Fibroblast of lung (primary cell): Measurements from ENCODE around the gene PLEKHA7. TPM values are rescaled to one million over a fixed set of nuclear protein-coding genes. Genes with fewer than 3 reads are reported as not detected.
"Not testable (repeated sequence)": the region's sequence is repeated elsewhere in the genome, so short reads cannot be mapped to it uniquely, and the experiment has no call there.

Experiments used
- DNase-seq, 2 donors: peaks; one replicate each; pipeline versions ENCODE4 v3.0.0 to v3.0.0-alpha.2; 2010; ENCODE audit warnings: low read depth in 2 of 2
- H2AFZ ChIP-seq: 2 replicates; pipeline ENCODE4 v1.5.1; 2012; ENCODE audit warnings: low read length, control low read depth, inconsistent platforms
- H3K27ac ChIP-seq: 2 replicates; pipeline ENCODE4 v1.5.1; 2011; ENCODE audit warnings: low read length, control low read depth; ENCODE audit not compliant: insufficient read depth
- H3K27me3 ChIP-seq: 2 replicates; pipeline ENCODE4 v1.5.1; 2011; ENCODE audit warnings: mild to moderate bottlenecking, low read length; ENCODE audit not compliant: control insufficient read depth, insufficient read depth
- H3K36me3 ChIP-seq: 2 replicates; pipeline ENCODE4 v1.5.1; 2011; ENCODE audit warnings: low read length; ENCODE audit not compliant: control insufficient read depth, insufficient read depth
- H3K4me1 ChIP-seq: 2 replicates; pipeline ENCODE4 v1.5.1; 2011; ENCODE audit warnings: low read length; ENCODE audit not compliant: control insufficient read depth, insufficient read depth; ENCODE audit errors: extremely low read depth
- H3K4me2 ChIP-seq: 2 replicates; pipeline ENCODE4 v1.5.1; 2011; ENCODE audit warnings: low read length, control low read depth; ENCODE audit not compliant: insufficient read depth; ENCODE audit errors: extremely low read depth
- H3K4me3 ChIP-seq, 4 experiments: fragments of 200-600 bp in 1 of 4; sonication (generic) in 1 of 4; replicated peaks in 1 of 4; 2 replicates each; pipeline ENCODE4 v1.5.1; 2011 to 2016; ENCODE audit warnings: low read length in 4 of 4, low read depth in 3 of 4, mild to moderate bottlenecking in 3 of 4, control low read depth in 2 of 4, inconsistent platforms in 1 of 4, mixed read lengths in 1 of 4; ENCODE audit not compliant: insufficient read depth in 1 of 4; ENCODE audit errors: control extremely low read depth in 1 of 4
- H3K79me2 ChIP-seq: 2 replicates; pipeline ENCODE4 v1.5.1; 2012; ENCODE audit warnings: mild to moderate bottlenecking, low read length, inconsistent platforms; ENCODE audit not compliant: control insufficient read depth, insufficient read depth
- H3K9ac ChIP-seq: 2 replicates; pipeline ENCODE4 v1.5.1; 2011; ENCODE audit warnings: mild to moderate bottlenecking, low read length, control low read depth; ENCODE audit not compliant: insufficient read depth
- H3K9me3 ChIP-seq: 2 replicates; pipeline ENCODE4 v1.5.1; 2012; ENCODE audit warnings: low read depth, low read length; ENCODE audit not compliant: control insufficient read depth, insufficient read depth
- H4K20me1 ChIP-seq: 2 replicates; pipeline ENCODE4 v1.5.1; 2011; ENCODE audit warnings: low read length; ENCODE audit not compliant: control insufficient read depth, insufficient read depth; ENCODE audit errors: extremely low read depth
- EZH2 ChIP-seq: IDR thresholded peaks from 2 replicates; pipeline ENCODE4 v1.5.1; 2012; ENCODE audit warnings: low read length, control low read depth, mild to moderate bottlenecking; ENCODE audit errors: missing control alignments
- polyA plus RNA-seq, 2 donors: library from polyadenylated mRNA; depleted of rRNA in 1 of 2; stranded (reverse) in 1 of 2; unstranded in 1 of 2; fragments of >200 nt; gene quantifications; 2 replicates each; pipeline ENCODE4 v1.2.1, GENCODE V29; 2011 to 2012; ENCODE audit warnings: missing spikeins in 1 of 2
- total RNA-seq: library from RNA; depleted of rRNA; stranded (reverse); fragments of >200 nt; gene quantifications from 2 replicates; pipeline ENCODE4 v1.2.1, GENCODE V29; 2014
- TF ChIP-seq, protein P1 (sequence below), 2 donors: IDR thresholded peaks in 1 of 2; conservative IDR thresholded peaks in 1 of 2; 1 replicate in 1 of 2; 2 replicates in 1 of 2; pipeline ENCODE4 v1.5.1; 2011 to 2012; ENCODE audit warnings: low read length in 2 of 2, control low read depth in 1 of 2, inconsistent platforms in 1 of 2, low read depth in 1 of 2, mild to moderate bottlenecking in 1 of 2

Gene PLEKHA7
- total and polyA plus RNA-seq, 2 donors (not counting 1 experiment from before 2014, with no cell fraction given) = 0.11 to 0.17 TPM

DNA sequence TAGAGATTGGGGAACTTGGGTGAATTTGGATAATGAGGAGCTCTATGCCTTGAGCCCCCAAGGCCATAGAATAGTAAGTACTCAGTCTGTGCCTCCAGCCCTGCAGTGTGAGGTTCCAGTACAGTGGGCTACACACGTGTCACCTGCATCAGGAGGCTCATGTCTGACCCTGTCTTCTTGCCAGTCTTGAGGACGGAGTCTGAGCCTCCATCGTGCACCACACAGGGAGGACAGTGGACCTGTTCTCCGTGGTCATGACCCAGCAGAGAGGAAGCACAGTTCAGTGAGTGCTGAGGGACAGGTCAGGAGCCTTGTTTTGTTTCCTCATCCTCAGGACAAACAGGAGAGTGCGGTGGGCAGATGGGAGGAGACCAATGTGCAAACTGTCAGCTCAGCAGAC lies 32.5 kb upstream of the PLEKHA7 start:
- Histone ChIP-seq H3K4me3 (no peak overlapping the region), H3K79me2 (no peaks in the 10 kb centered on the region), H4K20me1 (no peaks in the 10 kb centered on the region), H3K27me3 (no peaks in the 10 kb centered on the region), H3K36me3 (no peaks in the 10 kb centered on the region), H2AFZ (no peak overlapping the region), H3K9me3 (no peaks in the 10 kb centered on the region), H3K4me2 (no peak overlapping the region), H3K27ac (no peak overlapping the region), H3K4me1 (no peaks in the 10 kb centered on the region), H3K9ac (no peak overlapping the region)
- TF ChIP-seq, protein P1, sequence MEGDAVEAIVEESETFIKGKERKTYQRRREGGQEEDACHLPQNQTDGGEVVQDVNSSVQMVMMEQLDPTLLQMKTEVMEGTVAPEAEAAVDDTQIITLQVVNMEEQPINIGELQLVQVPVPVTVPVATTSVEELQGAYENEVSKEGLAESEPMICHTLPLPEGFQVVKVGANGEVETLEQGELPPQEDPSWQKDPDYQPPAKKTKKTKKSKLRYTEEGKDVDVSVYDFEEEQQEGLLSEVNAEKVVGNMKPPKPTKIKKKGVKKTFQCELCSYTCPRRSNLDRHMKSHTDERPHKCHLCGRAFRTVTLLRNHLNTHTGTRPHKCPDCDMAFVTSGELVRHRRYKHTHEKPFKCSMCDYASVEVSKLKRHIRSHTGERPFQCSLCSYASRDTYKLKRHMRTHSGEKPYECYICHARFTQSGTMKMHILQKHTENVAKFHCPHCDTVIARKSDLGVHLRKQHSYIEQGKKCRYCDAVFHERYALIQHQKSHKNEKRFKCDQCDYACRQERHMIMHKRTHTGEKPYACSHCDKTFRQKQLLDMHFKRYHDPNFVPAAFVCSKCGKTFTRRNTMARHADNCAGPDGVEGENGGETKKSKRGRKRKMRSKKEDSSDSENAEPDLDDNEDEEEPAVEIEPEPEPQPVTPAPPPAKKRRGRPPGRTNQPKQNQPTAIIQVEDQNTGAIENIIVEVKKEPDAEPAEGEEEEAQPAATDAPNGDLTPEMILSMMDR (conservative IDR thresholded peaks at IDR 0.05 in 1 of 2, IDR thresholded peaks at IDR 0.05 in 1 of 2; ENCODE audit: low read depth in 1 of 2, low read length in 2 of 2) = no peak
- no peak for TF ChIP-seq EZH2
- no peak for DNase-seq

DNA sequence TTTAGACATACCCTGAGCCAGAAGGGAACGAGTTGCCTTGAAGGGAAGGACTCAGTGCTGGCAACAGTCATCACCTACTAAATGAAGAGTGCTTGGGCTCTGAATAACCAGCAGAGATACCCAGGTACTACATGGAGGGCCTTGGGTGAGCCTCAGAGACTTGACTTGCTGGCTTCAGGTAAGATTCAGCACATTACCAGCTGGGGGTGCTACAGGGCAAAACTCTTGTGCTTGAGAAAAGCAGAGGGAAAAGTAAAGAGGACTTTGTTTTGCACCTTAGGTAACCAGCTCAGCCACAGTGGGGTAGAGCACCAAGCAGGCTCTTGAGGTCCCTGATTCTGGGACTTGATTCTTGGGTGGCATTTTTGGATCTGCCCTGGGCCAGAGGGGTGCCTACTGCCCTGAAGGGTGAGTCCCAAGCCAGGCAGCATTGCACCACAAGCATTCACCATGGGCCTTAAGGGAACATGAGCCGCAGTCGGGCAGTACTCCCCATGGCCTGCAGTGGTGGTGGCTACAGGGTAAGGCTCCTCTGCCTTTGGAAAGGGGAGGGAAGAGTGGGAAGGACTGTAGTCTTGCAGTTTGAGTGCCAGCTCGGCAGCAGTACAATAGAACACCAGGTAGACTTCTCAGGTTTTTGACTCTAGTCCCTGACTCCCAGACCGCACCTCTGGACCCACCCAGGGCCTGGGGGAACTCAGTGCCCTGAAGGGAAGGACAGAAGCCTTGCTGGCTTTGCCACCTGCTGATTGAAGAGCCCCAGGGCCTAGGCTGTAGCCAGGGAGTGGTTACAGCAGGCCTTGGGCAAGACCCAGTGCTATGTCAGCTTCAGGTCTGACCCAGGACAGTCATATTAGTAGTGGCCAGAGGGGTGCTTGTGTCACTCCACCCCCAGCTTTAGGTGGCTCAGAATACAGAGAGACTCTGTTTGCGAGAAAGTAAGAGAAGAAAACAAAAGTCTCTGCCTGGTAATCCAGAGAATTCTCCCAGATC lies 22.7 kb upstream of the PLEKHA7 start:
- no peaks in the 10 kb centered on the region for H3K9me3 ChIP-seq
- no peak overlapping the region for H3K27ac ChIP-seq
- DNase-seq = no peak
- H3K4me3 ChIP-seq = no peak overlapping the region
- H3K9ac ChIP-seq = no peak overlapping the region
- TF ChIP-seq EZH2 = no peak
- TF ChIP-seq, protein P1 (conservative IDR thresholded peaks at IDR 0.05 in 1 of 2, IDR thresholded peaks at IDR 0.05 in 1 of 2; ENCODE audit: low read depth in 1 of 2, low read length in 2 of 2) = no peak
- H3K4me2 ChIP-seq = no peak overlapping the region
- H2AFZ ChIP-seq = no peak overlapping the region
- H3K79me2 ChIP-seq = no peaks in the 10 kb centered on the region
- no peaks in the 10 kb centered on the region for H3K27me3 ChIP-seq
- no peaks in the 10 kb centered on the region for H4K20me1 ChIP-seq
- no peaks in the 10 kb centered on the region for H3K36me3 ChIP-seq
- no peaks in the 10 kb centered on the region for H3K4me1 ChIP-seq

DNA sequence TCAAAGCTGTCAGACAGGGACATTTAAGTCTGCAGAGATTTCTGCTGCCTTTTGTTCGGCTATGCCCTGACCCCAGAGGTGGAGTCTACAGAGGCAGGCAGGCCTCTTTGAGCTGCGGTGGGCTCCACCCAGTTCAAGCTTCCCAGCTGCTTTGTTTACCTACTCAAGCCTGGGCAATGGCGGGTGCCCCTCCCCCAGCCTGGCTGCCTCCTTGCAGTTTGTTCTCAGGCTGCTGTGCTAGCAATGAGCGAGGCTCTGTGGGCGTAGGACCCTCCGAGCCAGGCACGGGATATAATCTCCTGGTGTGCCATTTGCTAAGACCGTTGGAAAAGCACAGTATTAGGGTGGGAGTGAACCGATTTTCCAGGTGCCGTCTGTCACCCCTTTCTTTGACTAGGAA lies 19.8 kb upstream of the PLEKHA7 start:
- H3K9me3 ChIP-seq, H3K27me3 ChIP-seq, H3K4me3 ChIP-seq, H2AFZ ChIP-seq, H3K4me2 ChIP-seq, H3K27ac ChIP-seq, H3K36me3 ChIP-seq, H3K79me2 ChIP-seq, H3K9ac ChIP-seq, H4K20me1 ChIP-seq, DNase-seq, H3K4me1 ChIP-seq: not testable (repeated sequence)
